NCI-H774 (cell line): ENCODE results near the gene PRKAG2.

Source experiments
- DNase-seq: peaks from one replicate; lab custom pipeline; 2025; lab: John Stamatoyannopoulos, UW

The PRKAG2 gene

DNA sequence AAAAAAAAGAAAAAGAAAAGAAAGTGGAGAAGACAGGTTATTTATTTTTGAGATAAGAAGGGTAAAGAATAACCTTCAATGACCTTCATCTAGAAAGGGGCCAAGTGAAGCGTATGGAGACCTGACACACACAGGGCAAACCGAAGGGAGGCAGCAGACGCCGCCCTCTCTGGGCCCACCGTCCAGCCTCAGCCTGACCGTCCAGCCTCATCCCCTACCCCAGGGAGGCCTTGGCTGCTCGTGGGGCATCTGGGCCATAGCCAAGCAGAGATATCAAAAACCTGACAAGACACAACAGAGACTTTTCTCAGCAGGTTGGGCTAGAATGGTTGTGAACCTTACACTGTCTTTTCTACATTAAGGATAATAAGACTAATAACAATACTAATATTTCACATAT is 10.9 kb downstream of the PRKAG2 start:
- DNase-seq = no peak

DNA sequence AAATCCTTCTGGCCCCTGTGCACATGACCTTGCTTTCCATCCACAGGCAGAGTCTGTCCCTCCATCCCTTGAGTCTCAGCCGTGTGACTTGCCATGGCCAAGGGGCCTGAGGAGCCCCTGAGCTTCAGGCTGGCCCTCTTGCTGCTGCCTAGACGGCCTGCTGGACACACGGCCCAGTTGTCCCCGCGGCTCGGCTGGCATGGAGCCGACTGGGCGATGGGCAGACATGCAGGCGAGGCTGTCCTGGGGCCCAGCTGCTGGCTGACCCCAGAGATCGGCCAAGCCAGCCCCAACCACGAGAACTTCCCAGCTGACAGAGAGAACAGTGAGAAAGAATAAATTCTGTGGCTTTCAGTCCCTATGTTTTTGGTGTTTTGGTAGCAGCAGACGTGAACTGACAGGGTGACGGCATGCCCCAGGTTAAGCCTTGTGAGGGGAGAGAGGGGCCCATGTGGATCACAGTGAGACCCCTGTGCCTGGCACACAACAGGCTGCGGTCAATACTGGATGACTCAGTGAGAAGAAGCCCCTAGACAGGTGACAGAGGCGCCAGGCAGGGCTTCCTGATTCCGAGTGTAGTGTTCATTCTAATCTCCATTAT is 11.7 kb downstream of the PRKAG2 start:
- DNase-seq = no peak

DNA sequence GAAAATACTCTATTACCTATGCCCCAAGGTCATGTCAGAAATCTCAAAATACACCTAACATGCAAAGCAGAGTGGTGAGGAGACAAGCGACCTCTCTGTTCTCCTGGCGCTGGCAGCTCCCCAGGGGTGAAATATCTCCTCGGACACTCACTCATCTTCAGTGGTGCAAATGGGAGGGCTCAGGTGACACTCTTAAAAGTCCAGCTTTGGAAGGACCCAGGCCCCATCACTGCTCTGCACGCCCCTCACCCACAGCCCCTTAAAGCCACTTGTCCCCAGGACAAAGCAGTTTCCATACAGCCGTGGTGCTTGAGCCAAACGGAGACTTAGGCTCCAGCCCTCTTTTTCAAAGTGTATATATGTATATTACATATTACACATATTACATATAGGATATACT is 12.4 kb downstream of the PRKAG2 start:
- DNase-seq = no peak

DNA sequence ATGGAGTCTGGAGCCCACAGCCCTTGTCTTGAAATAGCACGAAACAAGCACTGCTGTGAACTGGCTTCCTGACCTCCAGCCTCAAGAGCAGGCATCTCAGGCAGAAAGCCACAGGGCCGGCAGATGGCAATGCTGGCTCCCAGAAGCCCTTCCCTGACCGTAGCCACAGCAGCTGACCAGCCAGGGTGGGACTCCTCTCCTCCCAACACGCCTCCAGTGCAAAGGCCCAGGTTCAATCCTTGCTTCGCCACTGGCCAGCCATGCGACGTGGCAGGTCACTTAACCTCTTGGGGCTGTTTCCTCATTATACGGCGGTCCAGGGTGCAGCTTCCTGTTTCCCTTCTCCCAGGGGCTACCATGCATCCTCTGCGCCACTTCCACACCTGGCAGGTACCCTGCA is 12.8 kb downstream of the PRKAG2 start:
- DNase-seq = no peak

DNA sequence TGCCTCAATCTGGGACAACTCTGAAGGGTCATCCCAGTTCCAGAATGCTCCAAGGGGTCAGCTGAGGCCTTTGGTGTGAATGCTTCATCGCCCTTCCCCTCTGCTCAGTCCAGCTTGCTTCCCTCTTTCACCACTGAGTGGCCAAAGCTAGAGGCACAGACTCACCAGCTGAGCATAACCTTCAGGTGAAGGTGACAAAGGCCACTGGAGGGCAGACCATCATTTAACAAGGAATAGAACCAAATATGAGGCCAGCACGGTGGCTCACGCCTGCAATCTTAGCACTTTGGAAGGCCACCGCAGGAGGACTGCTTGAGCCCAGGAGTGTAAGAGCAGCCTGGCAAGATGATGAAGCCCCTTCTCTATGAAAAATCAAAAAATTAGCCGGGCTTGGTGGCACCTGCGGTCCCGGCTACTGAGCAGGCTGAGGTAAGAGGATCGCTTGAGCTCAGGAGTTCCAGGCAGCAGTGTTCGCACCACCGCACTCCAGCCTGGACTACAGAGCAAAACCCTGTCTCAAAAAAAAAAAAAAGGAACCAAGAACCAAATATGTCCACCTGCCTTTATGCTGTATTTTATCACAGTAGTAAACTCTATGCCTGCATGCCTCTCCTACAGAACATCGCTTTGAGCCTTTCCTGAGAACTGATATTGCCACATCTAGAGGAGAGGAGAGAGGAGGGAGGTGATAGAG is 13.4 kb downstream of the PRKAG2 start:
- no peak for DNase-seq

DNA sequence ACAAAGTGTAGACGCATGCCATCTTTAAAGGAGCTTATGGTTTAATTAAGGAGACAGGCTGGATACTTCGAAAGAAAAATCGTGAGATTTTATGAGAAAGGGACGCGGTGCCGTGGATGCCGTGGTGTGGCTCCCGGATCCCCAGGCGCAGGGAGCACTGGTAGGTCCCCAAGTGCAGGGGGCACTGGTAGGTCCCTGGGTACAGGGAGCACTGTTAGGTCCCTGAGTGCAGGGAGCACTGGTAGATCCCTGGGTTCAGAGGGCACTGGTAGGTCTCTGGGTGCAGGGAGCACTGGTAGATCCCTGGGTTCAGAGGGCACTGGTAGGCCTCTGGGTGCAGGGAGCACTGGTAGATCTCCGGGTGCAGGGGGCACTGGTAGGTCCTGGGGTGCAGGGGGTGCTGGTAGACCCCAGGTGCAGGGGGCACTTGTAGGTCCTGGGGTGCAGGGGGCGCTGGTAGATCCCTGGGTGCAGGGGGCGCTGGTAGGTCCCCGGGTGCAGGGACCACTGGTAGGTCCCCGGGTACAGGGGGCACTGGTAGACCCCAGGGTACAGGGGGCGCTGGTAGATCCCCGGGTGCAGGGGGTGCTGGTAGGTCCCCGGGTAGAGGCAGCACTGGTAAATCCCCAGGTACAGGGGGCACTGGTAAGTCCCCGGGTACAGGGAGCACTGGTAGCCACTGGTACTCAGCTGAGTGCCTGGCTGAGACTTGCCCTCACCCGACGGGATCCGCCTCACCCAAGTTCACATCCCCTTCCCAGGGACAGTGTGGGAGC is 14.1 kb downstream of the PRKAG2 start:
- no peak for DNase-seq

DNA sequence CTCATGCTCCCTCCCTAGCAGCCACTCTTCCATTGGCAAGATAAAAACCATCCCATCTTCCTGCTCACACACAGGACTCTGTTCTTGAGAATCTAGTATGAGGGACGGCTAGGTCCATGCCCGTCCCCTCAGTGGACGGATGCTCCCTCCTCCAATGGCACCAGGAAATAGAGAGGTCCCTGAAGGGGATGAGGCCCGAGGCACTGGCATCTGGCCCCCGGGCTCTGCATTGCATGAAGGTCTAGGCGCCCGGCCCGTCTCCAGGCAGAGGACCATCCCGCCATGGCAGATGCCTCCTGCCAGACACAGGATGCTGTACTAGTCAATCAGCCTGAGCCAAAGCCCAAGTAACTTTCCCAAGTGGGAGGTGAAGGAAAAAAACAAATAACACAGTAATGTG is 15.0 kb downstream of the PRKAG2 start:
- DNase-seq = no peak

DNA sequence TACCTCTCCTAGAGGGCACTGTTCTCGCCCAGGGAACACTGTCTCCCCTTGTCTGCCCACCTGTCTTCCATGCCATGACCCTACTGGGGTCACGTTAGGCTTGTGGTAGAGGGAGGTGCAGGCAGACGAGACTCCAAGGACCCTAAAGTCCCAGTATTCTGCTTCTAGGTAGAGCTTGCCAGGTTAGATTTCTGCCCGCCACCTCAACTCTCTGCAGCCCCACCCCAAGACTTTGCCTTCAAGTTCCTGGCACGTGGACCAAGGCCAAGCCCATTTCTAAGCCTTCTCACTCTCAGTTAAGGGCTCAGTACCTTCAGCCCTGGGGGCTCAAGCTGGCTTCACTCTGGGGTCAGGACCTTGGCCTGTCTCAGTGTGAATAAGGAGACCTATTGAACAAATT is 16.1 kb downstream of the PRKAG2 start:
- no peak for DNase-seq

DNA sequence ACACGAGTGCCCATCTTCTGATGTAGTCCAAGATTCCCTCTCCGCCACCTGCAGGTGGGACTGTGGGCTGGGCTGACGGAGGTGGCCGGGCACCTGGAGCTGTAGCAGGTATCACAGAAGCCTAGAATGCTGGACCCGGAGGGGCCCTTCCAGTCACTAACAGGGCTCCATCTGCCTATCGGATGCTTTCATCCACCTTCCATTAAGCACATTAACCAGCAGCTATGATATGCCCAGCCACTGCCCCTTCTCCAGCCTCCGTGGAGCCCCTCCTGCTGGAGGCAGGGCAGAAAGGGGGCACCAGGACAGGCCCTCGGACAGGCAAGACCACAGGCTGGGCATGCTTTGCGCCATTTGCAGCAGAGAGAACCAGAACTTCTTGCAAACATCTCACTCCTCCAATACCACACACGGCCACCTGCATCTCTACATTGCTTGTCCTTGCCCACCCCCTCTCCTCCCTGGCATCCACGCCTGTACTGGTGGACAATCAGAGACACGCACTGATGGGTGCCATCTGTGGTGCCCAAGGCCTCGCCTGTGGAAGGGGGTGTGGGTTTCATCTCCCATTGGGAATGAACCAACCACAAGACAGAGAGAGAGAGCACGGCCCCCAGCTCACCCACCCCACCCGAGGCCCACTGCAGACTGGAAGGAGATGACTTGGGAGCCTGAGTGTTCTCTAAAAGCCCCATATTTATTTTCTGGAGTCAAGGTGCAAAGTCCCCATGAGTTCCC is 16.8 kb downstream of the PRKAG2 start:
- DNase-seq = no peak

DNA sequence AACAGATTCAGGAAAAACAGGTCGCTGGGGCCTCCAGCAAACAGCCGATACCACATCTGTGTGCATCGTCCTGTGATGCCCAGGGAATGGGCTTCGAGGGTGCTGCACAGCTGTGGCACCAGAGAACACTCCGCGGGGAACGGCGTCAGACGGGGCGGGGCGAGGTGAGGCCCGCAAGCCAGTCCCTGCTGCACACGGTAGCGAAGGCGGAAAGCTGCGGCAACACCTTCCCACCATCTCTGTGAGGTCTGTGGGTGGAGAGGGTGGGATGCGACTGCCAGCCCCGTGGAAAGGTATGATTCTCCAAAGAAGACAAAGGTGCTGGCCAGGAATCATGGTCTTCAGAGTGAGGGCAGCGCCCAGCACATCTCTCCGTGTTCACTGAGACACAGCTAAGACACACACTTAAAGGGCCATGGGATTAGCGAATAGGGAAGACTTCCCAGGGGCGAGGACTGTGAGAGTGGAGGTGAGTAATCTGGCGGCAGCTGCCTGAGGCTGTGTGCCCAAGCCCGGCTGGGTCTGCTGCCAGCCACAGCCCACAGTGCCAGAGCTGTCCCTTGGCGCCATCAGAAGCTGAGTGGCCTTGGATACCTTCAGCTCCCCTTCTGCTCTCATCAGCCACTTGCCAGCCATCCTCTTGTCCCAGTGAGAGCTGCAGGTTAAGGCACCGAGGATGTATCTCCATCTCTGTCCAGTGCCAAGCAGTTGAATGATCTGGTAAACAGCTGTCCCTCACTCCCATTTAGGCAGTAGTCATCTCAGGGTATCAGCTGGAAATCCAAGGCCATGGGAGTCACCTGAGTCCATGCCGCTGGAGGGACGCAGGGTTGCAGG is 17.6 kb downstream of the PRKAG2 start:
- no peak for DNase-seq

DNA sequence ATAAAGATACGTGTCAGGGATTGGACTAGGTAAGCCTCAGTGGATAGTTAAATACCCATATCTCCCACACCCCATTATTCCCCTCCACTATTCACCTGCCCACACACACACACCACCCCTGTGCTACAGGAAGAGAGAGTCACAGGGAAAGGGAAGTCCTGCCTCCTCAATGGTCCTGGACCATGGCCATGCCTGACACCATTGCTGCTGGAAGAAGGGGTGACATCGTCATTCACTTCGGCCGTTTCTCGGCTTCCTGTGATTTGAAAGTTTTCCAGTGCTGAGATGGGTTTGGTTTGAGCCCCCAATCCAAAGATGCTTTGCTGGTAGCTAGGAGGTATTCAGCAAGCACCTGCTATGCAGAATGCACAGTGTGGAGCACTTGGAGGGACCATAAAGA is 18.5 kb downstream of the PRKAG2 start:
- no peak for DNase-seq

DNA sequence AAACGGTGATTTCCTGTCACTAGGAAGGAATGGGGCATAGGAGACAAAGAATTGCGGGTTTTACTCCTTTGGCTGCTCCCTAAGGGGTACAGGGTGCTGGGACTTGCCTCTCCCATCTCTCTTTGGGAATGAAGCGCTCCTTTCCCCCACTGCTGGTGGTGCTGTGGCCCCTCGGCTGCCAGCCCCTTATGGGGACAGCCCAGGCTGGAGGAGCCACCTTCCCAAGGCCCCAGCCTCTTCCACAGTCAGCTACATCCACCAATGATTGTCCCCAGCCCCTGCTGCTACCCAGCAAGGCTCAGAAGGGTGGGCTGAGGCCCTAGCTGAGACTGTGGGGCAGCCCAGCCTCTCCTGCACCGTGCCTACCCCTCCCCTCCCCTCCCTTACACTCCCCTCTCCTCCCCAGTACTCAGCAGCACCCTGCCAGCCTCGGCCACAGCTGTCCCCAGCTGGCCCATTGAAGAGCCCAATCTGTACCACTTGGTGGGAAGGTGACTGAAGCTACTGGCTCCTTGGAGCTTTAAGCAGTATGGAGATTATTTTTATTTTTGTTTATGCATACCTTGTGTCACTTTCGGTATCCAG is 19.0 kb downstream of the PRKAG2 start:
- DNase-seq = no peak

DNA sequence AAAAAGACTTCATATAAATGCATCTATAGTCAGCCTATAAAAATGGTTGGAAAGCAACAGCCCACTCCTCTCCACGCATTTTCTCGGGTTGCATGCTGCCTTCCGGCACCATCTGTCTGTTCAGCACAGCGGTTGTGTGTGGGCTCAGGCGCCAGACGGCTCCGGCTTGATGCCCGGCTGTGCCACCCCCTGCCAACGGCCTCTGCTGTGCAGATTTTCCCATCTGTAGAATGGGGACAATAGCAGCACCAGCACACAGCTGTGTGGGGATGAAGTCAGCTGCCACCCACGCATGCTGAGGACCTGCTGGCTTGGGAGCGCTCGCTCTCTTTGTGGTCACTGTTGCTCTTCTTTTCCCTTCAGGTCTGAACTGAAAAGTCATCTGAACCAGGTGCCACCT is 19.5 kb downstream of the PRKAG2 start:
- DNase-seq = no peak

DNA sequence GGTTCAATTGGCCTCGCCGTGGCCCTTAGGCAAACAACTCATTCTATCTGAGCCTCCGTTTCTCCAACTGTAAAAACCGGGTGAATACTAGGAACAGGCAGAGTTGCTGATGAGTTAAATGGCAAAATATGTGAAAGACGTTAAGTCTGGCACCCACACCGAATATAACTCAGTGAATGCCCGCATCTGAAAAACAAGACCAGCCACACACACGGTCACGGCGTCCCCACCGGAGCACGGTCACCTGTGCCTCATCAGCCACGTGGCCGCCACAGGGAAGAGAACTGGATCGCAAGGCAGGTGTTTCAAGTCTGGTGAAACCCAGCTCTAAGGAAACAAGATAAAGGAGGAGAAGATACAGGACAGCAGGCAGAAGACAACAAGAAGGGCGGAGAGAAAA is 20.4 kb downstream of the PRKAG2 start:
- no peak for DNase-seq

DNA sequence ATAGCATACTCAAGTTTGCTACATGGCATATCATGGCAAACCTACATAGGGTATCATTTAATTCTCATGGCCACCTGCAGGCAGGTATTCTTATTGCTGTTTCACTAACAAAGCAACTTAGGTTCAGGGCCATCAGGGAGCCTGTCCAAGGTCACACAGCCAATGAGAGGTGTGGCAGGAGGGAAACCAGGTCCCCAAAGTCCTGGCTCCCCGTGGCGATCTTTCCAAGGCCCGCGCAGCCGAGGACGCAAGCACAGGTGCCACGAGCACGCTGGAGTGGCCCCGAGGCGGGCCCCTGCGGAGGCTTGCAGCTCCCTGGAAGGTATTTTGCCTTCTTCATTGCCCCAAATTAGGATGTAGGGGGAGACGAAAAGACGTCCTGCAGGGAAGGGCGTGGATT is 20.8 kb downstream of the PRKAG2 start:
- no peak for DNase-seq

DNA sequence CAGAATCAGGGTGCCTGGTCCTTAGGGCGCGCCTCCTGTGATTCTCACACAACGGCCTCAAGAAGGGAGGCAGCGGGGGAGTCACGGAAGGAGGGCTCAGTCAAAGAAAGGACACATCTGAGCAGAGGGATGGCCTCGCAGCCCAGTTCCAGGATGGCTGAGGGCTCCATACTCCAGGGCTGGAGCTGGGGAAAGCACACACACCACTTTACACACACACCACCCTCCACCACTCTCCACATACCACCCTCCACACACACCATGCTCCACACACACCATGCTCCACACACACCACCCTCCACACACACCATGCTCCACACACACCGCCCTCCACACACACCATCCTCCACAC is 22.2 kb downstream of the PRKAG2 start:
- DNase-seq = no peak

DNA sequence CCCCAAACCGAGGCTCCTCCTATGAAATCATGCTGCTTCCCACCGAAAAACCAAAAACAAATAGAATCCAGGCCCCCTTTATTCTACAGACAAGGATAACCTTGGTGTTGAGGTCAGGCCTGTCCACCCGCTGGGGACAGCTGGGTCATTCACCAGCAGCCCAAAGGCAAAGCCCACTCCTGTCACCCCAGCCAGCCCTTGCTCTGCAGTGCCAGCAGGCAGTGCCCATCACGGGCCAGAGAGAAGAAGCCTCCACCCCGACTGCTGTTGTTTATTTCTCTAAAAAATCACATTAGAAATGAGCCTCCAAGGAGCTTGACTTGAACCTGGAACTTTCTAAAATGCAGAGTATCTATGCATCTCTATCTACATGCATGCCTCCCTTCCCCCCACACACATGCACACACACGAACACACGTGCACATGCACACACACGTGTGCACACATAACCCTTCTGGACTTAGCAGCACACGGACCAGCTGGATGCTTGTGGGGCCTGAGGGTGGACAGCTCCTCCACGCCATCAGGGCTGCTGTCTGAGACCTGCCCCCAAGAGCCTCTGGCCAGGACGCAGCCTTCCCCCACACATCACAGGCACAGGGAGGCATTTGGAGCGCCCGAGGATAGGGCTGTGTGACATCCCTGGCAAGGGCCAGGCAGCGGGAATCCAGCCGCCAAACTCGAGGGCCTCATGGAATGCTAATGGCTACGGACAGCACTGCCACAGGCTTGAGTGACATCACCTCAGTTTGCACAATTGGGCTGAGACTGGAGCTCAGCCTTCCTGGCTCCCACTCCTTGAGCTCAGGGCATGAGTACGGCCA is 22.8 kb downstream of the PRKAG2 start:
- DNase-seq = no peak

DNA sequence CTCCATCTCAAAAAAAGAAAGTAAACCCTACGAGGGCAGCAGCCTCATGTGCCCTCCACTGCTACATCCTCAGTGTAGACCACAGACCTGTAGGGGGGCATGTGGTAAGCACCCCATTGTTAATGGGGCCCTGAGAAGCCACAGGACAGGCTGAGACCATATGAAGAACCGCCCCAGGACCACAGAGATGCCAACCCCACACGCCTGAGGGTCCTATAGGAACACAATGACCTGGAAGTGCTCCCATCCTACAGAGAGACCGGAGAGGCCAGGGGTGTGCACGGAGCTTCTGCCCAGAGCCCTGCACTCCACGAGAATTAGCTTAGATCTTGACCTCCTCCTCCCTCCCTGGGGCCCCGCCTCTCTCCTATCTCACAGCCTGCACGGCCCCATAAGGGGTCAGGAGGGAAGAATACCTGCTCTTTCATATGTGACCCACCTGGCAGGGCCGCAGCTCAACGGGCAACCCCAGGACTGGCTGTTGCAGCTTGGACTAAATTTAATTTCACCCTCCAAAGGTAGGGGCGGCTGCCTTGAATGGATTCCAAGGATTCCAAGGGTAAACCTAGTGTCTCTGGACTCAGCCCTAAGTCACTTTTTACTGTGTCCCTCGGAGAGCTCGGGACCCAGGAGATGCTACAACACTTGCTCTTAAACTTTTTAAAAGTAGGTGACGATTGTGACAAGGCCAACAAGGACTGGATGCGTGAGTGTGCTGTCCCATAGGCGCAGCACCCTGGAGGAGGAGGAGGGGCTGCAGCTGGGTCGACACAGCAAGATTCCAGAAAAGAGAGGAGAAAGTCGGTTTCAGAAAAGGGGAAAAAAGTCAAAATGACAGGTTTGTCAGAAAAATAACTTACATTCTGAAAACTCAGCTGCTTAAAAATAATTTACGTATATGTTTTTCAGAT is 24.2 kb downstream of the PRKAG2 start:
- no peak for DNase-seq

DNA sequence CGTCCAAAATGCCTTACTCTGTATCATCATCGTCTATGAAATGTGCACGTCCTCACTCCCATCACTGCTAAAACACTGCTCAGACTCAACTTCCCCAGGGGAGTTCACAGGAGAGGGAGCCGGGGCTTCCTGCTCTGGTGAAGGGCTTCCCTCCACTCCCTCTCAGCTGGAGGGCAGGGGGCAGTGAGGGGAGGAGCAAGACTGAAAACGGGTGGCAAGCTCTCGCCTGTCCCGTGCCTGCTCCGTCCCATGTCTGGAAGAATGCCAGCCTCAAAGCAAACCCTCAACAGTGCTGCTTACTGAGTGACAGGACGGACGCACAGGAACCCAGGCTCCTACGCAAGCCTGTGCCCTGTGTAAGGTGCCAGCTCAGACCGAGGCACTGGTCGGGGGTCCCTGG is 25.1 kb downstream of the PRKAG2 start:
- no peak for DNase-seq
